Activated naive CD4-positive, alpha-beta T cell treated with anti-CD3 and anti-CD28 coated beads, Interleukin-2, amount 10 ng/mL, durations not matched to agents 7 days and 5 days (primary cell): ENCODE data around the gene WDR1.

ENCODE experiments used
- CTCF ChIA-PET: fragments of 350-600 bp; sonication (Branson Sonifier 250); formaldehyde crosslinking; loops from one replicate; lab custom pipeline; 2021; ENCODE audit warnings: antibody characterized with exemption; lab: Charles Lee
- DNase-seq: peaks from one replicate; pipeline ENCODE4 v3.0.0-alpha.2; 2020
- H3K27ac Mint-ChIP-seq: one replicate; pipeline ENCODE4 v1.8.0; 2021; ENCODE audit warnings: mild to moderate bottlenecking, moderate library complexity, mixed read lengths
- H3K27me3 Mint-ChIP-seq: one replicate; pipeline ENCODE4 v1.8.0; 2021; ENCODE audit warnings: mild to moderate bottlenecking, mixed read lengths
- H3K36me3 Mint-ChIP-seq: one replicate; pipeline ENCODE4 v1.8.0; 2021; ENCODE audit warnings: mixed read lengths
- H3K4me1 Mint-ChIP-seq: one replicate; pipeline ENCODE4 v1.8.0; 2021; ENCODE audit warnings: mixed read lengths
- H3K4me3 Mint-ChIP-seq: one replicate; pipeline ENCODE4 v1.8.0; 2021; ENCODE audit warnings: mild to moderate bottlenecking, moderate library complexity, mixed read lengths
- H3K9me3 Mint-ChIP-seq: one replicate; pipeline ENCODE4 v1.8.0; 2021; ENCODE audit warnings: mixed read lengths

WDR1 gene

DNA sequence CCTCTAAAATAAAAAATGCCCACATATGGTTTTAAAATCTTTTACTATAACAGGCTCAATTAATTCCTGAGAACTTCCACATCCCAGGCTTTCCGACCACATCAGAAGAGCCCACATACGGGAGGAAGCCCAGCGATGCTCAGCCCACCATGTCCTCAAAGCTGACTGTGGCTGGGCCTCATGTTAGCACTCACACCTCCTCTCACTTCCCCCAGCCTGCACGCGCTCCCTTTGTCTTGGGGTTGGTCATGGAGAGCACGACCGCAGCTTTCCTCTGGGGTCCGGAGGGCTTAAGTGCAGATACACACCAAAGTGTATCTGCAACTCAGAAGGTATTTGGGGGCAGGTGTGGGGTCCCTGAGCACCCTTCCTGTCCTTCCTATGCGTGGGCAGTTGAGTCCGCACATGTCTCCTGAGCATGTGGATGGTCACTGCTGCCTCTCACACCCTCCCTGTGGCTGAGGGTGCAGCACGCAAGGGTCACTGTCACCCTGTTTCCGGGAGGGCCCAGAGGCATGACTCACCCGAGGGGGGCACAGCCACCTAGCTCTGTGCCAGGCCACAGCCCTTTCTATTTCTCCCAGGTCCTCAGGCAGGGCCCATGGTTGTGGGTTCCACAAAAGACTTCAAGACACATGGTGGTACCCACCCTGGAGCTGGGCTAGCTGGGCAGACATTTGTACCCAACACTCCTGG, 21.2 kb downstream of the WDR1 start:
- H3K9me3 Mint-ChIP-seq = no peaks in the 10 kb centered on the region
- peaks cover 76% of the 10 kb centered on the region for H3K36me3 Mint-ChIP-seq
- H3K4me1 Mint-ChIP-seq = peaks cover 94% of the 10 kb centered on the region
- CTCF ChIA-PET = interaction anchor here (0.8 to 2.3 kb wide), 4 partner anchors 13 to 308 kb away, joined by 3 to 8 read pairs (median 4); no protein-coding TSS in a partner anchor
- no peaks in the 10 kb centered on the region for H3K27me3 Mint-ChIP-seq
- H3K4me3 Mint-ChIP-seq = no peak overlapping the region
- H3K27ac Mint-ChIP-seq = peak overlapping the region; percentile 89
- no peak for DNase-seq

DNA sequence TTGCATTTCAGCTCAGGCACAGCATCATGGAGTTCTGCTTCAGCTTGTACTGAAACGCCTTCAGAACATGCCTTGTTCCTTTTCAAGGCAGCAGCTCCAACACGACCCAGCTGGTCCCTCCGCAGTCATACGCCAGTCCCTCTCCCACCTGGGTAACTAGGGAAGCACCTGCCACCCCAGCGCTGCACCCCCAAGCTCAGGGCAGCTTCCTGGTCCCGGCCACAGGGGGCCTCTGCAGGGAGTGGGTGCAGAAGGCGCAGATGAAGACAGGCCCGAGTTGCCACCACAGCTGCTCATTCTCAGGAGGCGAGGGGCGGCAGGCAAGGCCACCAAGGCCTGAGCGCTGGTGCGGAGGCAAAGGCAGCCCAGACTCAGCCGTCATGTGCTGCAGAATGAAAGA, 21.8 kb downstream of the WDR1 start:
- peak overlapping the region; percentile 89 for H3K27ac Mint-ChIP-seq
- no peaks in the 10 kb centered on the region for H3K9me3 Mint-ChIP-seq
- no peak for DNase-seq
- H3K27me3 Mint-ChIP-seq = no peaks in the 10 kb centered on the region
- H3K4me1 Mint-ChIP-seq = peaks cover 94% of the 10 kb centered on the region
- CTCF ChIA-PET = interaction anchor here (1.4 to 2.3 kb wide), 2 partner anchors 14 to 23 kb away, joined by 5 to 8 read pairs; no protein-coding TSS in a partner anchor
- peaks cover 79% of the 10 kb centered on the region for H3K36me3 Mint-ChIP-seq
- H3K4me3 Mint-ChIP-seq = no peak overlapping the region

DNA sequence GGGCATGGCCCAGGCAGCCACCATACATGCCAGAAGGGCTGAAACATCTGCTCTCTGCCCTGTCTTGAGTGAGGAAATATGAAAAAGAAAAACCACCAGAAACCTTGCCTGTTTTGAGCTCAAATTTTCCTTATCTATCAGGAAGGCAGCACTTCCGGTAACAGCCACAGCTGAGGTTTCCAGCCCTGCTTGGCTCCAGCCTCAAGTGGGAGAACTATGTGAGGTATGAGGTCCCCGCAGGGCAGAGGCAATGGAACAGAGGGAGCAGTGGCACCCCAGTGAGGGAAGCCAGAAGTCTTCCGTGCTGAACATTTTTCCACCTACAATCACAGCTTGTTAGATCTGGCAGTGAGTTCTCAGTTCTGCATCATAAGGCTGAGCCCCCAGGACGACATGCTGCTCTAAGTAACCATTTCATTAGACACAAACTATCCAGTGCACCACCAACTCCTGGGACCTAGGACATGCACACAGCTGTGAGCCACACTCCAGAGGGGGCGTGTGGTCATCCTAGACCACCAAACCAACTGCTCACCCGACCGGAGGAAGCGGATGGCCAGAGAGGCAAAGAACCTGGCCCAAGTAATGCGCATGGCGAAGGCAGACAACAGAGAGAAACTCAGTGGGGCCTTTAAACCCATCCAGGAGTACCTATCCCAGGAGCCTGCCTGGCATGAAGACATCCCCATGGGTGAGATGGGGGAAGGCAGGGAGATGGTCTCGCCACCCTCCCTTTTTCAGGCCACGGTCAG, 22.6 kb downstream of the WDR1 start:
- Mint-ChIP-seq H3K36me3 (peaks cover 78% of the 10 kb centered on the region), H3K27me3 (no peaks in the 10 kb centered on the region), H3K4me3 (peak overlapping the region; percentile 41), H3K9me3 (no peaks in the 10 kb centered on the region), H3K27ac (peak overlapping the region; percentile 91), H3K4me1 (peaks cover 85% of the 10 kb centered on the region)
- DNase-seq = peak; percentile 55
- CTCF ChIA-PET = interaction anchor here (1.0 to 2.3 kb wide), 4 partner anchors 15 to 80 kb away, joined by 3 to 8 read pairs (median 5); no protein-coding TSS in a partner anchor

DNA sequence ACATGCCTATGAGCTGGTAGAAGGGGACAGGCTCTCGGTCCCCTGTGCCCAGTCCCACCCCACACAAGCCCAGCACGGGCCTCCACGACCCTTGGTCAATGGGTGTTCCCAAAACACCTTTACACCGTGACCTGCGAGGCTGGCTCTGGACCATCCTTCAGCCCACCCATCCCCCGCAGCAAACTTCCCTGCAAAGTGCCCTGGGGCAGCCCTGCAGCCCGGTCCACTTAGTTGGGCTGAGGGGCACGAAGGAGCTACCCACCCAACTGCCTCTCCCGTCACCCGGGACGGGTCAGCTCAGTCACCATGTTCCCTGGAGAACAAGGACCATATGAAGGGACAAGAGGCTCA, 23.4 kb downstream of the WDR1 start:
- no peak for DNase-seq
- Mint-ChIP-seq H3K27me3 (no peaks in the 10 kb centered on the region), H3K4me1 (peaks cover 78% of the 10 kb centered on the region), H3K27ac (peak overlapping the region; percentile 91), H3K9me3 (no peaks in the 10 kb centered on the region), H3K36me3 (peaks cover 76% of the 10 kb centered on the region), H3K4me3 (no peak overlapping the region)
- CTCF ChIA-PET = interaction anchor here (1.0 to 1.1 kb wide), 2 partner anchors 74 to 79 kb away, joined by 3 to 5 read pairs; no protein-coding TSS in a partner anchor

DNA sequence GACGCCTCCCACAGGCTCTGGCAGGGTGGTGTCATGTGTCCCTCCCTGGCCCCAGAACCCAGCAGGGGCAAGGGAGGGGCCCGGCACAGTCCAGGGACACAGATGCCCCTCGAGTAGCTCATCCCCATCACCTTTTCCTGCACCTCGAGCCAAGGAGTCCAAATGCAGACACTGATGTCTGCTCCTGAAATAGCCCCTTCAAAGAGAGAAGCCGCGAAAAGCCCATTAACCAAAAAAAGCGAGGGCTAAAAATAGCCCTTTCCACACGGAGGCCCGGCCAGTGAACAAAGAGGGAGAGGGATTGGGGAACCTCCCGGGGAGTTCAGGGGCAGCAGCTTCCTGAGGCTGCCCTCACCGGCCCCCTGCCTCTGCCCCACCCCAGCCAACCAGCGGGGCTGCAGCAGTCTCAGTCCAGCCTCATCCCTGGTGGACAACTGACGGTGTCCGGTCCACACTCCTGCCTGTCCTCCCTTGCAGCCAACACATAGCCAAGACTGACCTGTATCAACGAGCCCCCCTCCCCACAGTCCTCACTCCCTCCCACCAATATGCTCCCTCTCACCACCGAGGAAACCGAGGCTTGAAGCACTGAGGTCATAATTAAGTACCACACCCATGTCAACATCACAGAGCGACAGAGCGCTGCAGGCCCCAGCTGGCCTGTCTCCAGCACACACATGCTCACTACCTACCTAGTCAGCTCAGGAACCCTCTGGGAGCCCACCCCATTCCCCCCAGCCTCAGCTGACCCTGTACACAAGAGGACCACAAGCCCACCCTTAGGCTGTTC, 23.9 kb downstream of the WDR1 start:
- no peak for DNase-seq
- Mint-ChIP-seq H3K36me3 (peaks cover 76% of the 10 kb centered on the region), H3K27me3 (no peaks in the 10 kb centered on the region), H3K4me3 (no peak overlapping the region), H3K9me3 (no peaks in the 10 kb centered on the region), H3K27ac (peak overlapping the region; percentile 91), H3K4me1 (peaks cover 72% of the 10 kb centered on the region)
- CTCF ChIA-PET = no interaction called here

DNA sequence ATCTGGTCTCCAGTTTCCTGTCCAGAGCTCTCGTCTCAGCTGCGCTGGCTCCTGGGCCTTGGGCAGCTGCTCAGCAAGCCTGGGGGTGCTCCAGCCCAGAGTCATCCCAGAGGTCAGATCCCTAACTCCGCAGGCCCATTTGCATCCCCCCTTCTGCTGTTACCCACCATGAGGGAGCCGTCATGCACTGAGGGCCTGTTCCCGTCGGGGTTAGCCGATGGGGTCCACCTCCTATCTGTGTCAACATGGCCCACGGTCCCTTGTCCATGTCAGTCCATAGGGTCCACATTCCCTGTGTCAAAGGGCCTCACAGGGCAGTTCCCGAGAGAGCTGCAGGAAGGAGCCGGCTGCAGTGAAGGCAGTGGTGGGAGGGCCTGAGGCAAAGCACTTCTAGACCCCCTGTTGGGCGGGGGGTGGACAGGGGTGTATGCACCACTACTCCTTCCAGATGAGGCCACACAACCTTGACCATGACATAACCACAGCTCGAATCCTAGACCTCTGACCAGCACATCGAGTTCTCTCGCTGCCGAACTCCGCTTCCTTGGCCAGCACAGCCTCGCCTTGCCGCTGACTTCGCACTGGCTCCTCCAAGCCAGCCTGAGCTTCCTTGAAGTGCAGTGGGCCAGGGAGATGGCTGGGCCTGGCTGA, 24.9 kb downstream of the WDR1 start:
- Mint-ChIP-seq H3K27ac (peak overlapping the region; percentile 91), H3K27me3 (no peaks in the 10 kb centered on the region), H3K4me1 (peaks cover 62% of the 10 kb centered on the region), H3K36me3 (peaks cover 74% of the 10 kb centered on the region), H3K4me3 (no peak overlapping the region), H3K9me3 (no peaks in the 10 kb centered on the region)
- DNase-seq = no peak
- CTCF ChIA-PET = no interaction called here

DNA sequence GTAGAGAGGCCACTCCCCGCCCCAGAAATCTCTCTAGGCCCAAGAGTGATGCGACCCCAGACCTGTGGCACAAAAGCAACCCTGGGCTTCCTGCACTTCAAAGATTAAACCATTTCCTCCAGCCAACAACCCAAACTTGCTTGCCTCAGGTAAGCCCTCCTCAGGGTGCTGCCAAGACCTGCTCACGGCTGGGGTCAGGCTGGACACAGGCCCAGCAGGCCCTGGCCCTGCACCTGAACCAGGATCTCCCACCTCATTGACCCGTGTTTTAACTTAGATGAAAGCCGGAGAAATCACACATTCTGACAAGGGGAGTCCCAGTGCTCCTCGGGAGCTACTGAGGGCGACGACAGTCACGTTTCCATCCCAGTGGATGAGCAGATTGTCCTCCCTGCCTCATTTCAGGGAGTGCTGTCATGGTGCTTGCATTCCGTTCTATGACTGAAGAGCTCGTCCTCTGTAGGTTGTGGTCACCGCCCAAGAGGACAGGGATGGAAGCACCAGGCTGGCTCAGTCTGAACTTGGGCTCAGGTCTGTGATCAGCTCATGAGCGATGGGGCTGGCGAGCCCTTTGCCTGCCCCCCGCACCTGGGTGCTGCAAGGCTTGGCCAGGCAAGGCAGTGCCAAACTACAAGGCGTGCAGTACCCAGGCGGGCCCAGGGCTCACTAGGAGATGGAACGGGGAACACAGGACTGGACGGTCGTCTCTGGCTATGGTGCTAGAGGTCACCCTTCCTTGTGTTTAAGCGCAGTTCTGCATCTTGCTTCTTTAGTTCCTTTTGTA, 25.9 kb downstream of the WDR1 start:
- no peak overlapping the region for H3K4me3 Mint-ChIP-seq
- no peaks in the 10 kb centered on the region for H3K9me3 Mint-ChIP-seq
- no peak for DNase-seq
- CTCF ChIA-PET = no interaction called here
- H3K27me3 Mint-ChIP-seq = no peaks in the 10 kb centered on the region
- H3K27ac Mint-ChIP-seq = peak overlapping the region; percentile 52
- H3K4me1 Mint-ChIP-seq = peaks cover 52% of the 10 kb centered on the region
- peaks cover 73% of the 10 kb centered on the region for H3K36me3 Mint-ChIP-seq

DNA sequence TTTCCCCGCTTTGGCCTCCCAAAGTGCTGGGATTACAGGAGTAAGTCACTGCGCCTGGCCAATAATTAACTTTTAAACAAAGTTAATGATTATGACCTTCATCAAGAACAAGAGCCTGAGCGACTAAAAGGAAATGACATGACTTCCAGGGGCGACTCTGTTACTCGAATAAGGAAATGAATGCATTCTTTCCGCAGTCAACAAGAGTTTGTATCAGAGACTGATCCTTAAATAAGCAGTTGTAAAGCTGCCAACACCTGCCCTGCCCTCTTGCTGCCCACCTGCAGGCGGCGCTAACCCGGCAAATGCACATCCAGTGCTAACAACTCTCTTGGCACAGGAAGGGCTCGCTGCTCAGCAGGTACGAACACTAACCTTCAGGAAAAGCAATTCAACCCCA, 27.3 kb downstream of the WDR1 start:
- peaks cover 74% of the 10 kb centered on the region for H3K36me3 Mint-ChIP-seq
- H3K4me1 Mint-ChIP-seq = peaks cover 39% of the 10 kb centered on the region

DNA sequence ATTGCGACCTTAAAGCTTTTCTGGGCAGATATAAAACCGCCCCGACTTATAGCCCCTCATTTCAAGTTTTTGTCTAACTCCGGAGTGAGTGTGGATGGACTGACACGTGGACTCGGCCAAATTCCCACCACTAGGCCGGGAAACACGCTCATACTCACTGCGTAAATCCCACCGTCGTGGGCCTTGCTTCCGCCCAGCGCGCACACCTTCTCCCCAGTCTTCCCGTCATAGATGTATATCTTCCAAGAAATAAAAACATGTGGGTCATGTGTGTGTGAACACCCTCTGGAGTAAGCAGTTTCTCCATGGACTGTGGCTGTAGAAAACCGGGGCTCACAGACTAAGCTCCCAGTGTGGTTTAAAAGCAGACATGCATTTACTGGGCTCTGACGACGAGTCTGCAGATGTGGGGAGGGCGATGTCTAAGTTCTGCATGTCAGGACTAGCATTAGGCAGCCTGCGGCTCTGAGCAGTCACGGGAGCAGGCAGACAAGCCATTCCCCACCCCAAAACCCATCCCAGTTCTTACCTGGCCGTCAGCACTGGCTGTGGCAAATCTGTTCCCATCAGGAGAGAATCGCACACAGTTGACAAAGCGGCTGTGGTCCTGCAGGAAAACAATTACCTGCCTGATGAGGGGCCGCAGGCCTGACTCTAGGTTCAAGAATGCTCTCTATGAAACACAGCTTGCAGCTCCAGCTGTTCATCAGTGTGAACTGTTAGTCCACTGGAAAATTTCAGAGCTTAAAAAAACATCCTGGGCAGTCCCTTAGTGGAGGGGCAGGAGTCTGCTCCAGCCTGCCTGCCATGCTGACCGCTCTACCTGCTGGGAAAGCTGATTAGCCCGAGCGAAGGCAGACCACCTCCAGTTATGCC, 28.2 kb downstream of the WDR1 start:
- no peak for DNase-seq
- no peaks in the 10 kb centered on the region for H3K27me3 Mint-ChIP-seq
- no peaks in the 10 kb centered on the region for H3K9me3 Mint-ChIP-seq
- H3K27ac Mint-ChIP-seq = no peak overlapping the region
- H3K4me1 Mint-ChIP-seq = peaks cover 29% of the 10 kb centered on the region
- CTCF ChIA-PET = interaction anchor here (1.5 to 1.8 kb wide), 2 partner anchors 12 to 73 kb away, joined by 3 to 4 read pairs; no protein-coding TSS in a partner anchor
- peaks cover 70% of the 10 kb centered on the region for H3K36me3 Mint-ChIP-seq
- no peak overlapping the region for H3K4me3 Mint-ChIP-seq

More for the DNA sequence above, 27.3 kb downstream of the WDR1 start:
- Mint-ChIP-seq H3K27me3 (no peaks in the 10 kb centered on the region), H3K9me3 (no peaks in the 10 kb centered on the region), H3K4me3 (no peak overlapping the region), H3K27ac (no peak overlapping the region)
- CTCF ChIA-PET = interaction anchor here (1.5 to 1.8 kb wide), 2 partner anchors 13 to 72 kb away, joined by 3 to 4 read pairs; no protein-coding TSS in a partner anchor
- DNase-seq = no peak

DNA sequence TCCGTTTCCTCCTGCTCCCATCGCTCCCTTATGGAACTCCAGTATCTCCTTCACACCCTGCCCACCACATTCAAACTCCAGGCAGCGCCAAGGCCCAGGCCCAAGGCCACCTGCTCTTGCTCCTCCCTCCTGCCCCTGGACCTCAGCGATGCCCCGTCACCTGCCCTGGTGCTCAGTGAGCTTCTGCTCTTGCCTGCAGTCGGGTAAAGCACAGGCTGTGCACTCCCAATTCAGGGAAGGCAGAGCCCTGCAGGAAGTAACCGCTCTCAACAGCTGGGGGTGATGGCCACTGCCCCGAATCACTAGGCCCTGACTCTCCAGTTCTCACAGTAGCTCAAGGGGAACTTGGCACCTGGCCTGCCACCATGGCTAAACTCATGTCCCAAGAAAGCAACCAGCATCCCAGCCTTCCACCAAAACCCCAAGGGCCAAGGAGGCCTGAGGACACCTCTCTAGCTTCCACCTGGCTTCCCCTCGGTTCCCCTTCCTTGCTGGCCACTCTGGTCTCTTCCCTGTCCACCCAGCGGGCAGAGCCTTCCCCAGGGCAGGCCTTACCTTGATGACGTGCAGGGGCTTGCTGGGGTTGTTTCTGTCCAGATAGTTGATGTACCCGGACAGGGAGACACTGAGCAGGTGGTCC, 29.3 kb downstream of the WDR1 start:
- Mint-ChIP-seq H3K36me3 (peaks cover 70% of the 10 kb centered on the region), H3K4me1 (peaks cover 18% of the 10 kb centered on the region), H3K9me3 (no peaks in the 10 kb centered on the region), H3K4me3 (no peak overlapping the region), H3K27me3 (no peaks in the 10 kb centered on the region), H3K27ac (no peak overlapping the region)
- DNase-seq = no peak
- CTCF ChIA-PET = no interaction called here

DNA sequence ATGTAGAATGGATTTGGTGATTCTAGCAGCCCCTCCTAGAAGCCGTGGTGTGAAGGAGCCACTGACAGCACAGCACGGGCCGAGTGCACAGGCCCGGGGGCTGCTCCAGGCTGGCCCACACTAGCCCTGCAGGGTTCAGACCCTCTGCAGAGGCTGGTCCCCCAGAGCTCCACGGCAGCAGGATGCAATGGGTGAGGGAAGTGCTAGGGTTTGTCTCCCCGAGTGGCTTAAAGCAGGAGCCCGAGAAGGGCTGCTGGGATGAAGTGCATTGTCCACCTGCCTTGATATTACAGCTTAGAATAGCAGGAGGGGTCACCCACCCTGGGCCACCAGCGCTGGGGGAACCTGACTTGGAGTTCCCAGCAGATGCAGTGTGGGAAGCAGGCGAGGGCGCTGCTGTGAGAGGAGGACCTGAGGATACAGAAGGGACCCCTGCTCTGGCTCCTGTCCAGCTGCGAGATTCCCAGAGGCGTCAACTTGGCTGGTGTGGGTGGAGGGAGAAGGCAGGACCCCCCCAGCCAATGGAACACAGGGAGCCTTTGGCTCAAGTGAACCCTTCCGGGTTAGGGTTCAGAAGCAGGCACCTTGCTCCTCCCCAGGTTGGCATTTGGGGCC, 30.0 kb downstream of the WDR1 start:
- CTCF ChIA-PET = no interaction called here
- Mint-ChIP-seq H3K27me3 (no peaks in the 10 kb centered on the region), H3K4me3 (no peak overlapping the region), H3K36me3 (peaks cover 66% of the 10 kb centered on the region), H3K27ac (no peak overlapping the region), H3K9me3 (no peaks in the 10 kb centered on the region), H3K4me1 (peaks cover 13% of the 10 kb centered on the region)
- DNase-seq = no peak
